Cardiac fibroblast (primary cell): ENCODE data around the gene HORMAD2.

Experiments used
- DNase-seq, 2 donors: peaks; one replicate each; pipeline versions ENCODE4 v3.0.0 to v3.0.0-alpha.2; 2010; ENCODE audit warnings: low read depth in 2 of 2
- H3K4me3 ChIP-seq, 2 donors: replicated peaks in 1 of 2; 1 replicate in 1 of 2; 2 replicates in 1 of 2; pipeline ENCODE4 v1.5.1; 2011; ENCODE audit warnings: low read depth in 2 of 2, low read length in 2 of 2, mild to moderate bottlenecking in 2 of 2, moderate library complexity in 1 of 2
- TF ChIP-seq, protein P1 (sequence below): IDR thresholded peaks from one replicate; pipeline ENCODE4 v1.5.1; 2011; ENCODE audit warnings: low read depth, mild to moderate bottlenecking, low read length, inconsistent platforms

The HORMAD2 gene

DNA sequence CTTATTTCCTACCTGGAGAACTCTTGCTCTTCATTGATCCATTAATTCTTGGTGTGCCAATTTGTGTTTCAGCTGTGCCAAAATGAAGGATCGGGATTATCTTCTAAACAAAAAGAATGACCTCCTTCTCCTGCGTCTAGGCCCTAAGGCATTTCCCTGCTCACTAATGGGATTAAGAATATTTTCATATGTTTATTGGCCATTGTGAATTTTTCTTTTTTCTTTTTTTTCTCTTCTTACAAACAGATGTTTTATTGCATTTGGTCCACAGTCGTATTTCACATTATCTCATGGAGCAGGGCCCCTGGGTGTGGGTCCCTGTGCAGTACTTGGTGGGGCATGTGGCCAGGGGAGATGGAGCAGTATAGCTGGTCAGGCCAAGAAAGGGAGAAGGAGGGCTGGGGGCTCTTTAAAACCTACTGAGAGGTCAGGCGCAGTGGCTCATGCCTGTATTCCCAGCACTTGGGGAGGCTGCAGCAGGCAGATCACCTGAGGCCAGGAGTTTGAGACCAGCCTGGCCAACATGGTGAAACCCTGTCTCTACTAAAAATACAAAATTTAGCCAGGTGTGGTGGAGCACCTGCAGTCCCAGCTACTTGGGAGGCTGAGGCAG is 35.3 kb upstream of the HORMAD2 start:
- DNase-seq: no peak
- TF ChIP-seq, protein P1, sequence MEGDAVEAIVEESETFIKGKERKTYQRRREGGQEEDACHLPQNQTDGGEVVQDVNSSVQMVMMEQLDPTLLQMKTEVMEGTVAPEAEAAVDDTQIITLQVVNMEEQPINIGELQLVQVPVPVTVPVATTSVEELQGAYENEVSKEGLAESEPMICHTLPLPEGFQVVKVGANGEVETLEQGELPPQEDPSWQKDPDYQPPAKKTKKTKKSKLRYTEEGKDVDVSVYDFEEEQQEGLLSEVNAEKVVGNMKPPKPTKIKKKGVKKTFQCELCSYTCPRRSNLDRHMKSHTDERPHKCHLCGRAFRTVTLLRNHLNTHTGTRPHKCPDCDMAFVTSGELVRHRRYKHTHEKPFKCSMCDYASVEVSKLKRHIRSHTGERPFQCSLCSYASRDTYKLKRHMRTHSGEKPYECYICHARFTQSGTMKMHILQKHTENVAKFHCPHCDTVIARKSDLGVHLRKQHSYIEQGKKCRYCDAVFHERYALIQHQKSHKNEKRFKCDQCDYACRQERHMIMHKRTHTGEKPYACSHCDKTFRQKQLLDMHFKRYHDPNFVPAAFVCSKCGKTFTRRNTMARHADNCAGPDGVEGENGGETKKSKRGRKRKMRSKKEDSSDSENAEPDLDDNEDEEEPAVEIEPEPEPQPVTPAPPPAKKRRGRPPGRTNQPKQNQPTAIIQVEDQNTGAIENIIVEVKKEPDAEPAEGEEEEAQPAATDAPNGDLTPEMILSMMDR: no peak
- H3K4me3 ChIP-seq: no peak overlapping the region

DNA sequence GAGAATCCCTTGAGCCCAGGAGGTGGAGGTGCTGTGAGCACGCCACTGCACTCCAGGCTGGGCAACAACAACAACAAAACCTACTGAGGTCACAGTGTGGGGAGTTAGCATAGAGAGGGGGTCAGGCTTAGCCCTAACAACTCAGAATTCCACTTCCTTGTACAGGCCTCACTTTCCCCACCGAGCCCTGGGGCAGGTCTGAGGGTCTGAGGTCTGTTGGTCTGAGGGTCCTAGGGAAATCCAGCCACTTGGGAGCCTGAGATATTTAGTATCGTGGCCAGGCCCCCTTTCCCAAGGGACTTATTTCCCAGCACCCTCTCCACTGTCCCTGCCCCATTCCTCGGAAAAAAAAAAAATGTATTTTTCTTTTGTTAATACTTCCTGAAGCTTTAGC is 34.8 kb upstream of the HORMAD2 start:
- TF ChIP-seq, protein P1: no peak
- no peak for DNase-seq

DNA sequence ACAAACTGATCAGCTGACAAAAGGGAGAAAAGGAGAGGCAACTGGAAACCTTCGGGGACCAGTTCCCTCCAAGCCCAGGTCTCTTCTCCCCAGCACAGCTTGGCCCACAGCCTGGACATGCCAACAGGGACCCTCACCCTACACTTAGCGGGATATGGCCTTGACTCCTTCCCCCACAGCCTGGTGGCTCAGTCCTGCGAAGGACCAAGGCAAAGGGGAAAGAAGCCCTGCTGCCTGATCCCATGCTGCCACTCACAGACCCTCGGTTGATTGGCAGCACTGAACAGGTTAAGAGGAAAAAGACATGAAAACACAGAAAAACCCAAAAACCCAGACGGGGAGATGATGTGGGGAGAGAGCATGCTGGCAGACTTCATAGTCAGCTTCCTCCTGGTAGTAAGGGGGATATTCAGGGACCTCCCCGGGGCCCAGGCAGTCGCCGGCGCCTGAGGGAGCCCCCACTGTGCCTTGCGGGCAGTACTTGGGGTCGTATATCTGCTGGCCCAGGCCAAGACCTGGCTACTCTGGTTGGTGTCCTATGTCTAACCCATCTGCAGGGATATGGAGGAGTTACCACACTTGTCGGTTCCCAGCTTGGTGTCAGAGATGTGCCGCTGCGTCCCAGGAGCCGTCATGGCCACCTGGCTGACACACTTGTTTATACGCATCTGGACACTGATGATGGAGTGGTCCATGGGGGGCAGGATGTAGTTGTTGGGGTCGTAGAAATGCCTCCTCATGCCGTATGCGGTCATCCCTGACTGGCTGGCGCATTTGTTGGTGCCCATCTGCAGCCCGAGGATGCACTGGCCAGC is 34.2 kb upstream of the HORMAD2 start:
- TF ChIP-seq, protein P1: no peak
- H3K4me3 ChIP-seq: no peak overlapping the region
- no peak for DNase-seq

More for the DNA sequence above, 34.8 kb upstream of the HORMAD2 start:
- no peak overlapping the region for H3K4me3 ChIP-seq

DNA sequence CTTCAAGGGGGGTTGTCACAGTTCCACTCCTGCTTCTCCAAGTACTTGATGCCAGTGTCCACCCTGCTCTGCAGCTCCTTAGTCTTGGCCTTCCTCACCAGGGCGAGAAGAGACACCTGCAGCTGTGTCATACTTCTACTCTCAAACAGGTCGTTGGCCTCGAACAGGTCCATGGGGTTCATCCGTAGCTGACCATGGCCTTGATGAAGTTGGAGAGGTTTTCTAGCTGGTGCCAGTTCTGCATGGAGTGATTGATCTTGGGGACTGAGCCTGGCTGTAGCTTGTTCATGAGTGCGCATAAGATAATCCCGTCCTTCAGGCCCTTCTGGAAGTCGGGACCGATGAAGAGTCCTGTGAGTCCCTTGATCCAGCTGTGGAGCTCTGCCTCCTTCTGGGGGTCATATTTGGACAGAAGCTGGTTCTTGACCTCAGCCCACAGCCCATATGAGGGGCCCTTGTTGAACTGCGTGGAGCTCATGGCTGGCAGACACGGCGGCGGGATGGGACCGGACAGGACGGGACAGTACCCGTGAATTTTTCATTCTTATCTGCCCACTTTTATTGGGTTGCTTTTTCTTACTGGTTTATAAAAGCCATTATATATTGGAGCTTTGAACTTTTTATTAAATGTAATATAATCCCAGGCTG is 33.4 kb upstream of the HORMAD2 start:
- no peak for DNase-seq

DNA sequence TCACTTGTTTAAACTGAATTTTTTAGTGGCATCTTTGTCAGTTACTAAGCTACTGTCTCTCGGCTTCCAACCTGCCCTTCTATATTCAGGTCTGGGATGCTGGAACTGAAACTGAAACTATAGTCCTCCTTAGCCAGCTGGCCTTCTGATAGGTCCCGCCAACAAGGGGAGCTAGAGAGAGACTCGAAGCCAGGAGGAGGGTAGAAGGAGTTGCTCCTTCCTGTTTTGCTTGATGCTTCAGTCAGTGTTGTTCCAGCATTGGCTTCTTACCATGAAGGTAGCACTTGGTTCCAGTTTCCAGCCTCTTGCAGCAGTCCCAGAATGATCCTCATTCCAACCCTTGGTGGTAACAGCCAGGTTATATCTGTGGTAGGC is 32.9 kb upstream of the HORMAD2 start:
- no peak overlapping the region for H3K4me3 ChIP-seq
- DNase-seq: peak; percentile 17 to 20
- TF ChIP-seq, protein P1: no peak

More for the DNA sequence above, 33.4 kb upstream of the HORMAD2 start:
- H3K4me3 ChIP-seq: no peak overlapping the region
- TF ChIP-seq, protein P1: no peak

DNA sequence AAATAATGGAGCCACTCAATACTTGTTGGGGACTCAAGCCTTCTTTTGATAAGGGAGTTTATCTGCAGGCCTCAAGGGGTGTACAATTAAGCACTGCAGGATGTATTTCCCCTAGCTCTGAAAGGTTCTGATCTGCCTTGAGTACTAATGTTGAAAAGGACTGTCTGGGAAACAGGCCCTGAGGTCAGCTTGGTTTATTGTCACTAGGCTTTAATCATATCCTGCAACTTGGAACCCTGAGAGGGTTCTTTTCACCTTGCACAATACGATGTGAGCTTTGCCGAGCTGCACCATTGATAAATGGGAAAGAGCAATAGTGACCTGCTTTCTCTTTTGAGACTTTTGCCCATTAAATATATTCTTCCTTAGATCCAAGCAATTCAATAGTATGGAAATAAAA is 31.6 kb upstream of the HORMAD2 start:
- no peak for DNase-seq
- TF ChIP-seq, protein P1: no peak
- H3K4me3 ChIP-seq: no peak overlapping the region
